ENCODE data around the gene ADAMTSL1.

DNA sequence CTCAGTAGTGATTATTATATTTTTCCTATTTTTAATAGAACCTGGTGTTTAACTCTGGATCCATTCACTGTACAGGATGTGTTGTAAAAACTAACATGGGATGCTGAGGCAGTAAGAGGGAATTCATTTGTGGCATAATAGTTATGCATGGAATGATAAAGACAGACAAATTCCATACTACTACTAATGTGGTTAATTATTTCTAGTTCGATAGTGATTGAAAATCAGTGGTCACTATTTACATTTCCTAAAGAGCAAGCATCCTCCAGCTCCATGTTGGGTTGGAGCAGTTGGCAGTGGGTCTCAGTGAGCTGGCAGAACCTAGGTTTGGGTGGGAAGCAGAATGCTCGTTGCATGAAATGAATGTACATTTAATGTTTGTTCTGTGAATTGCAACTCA is 436.5 kb downstream of the ADAMTSL1 start:
- TF ChIP-seq, protein P1, sequence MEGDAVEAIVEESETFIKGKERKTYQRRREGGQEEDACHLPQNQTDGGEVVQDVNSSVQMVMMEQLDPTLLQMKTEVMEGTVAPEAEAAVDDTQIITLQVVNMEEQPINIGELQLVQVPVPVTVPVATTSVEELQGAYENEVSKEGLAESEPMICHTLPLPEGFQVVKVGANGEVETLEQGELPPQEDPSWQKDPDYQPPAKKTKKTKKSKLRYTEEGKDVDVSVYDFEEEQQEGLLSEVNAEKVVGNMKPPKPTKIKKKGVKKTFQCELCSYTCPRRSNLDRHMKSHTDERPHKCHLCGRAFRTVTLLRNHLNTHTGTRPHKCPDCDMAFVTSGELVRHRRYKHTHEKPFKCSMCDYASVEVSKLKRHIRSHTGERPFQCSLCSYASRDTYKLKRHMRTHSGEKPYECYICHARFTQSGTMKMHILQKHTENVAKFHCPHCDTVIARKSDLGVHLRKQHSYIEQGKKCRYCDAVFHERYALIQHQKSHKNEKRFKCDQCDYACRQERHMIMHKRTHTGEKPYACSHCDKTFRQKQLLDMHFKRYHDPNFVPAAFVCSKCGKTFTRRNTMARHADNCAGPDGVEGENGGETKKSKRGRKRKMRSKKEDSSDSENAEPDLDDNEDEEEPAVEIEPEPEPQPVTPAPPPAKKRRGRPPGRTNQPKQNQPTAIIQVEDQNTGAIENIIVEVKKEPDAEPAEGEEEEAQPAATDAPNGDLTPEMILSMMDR (IDR thresholded peaks at IDR 0.05; ENCODE audit: insufficient read depth, low read length, poor library complexity, severe bottlenecking): no peak
- TF ChIP-seq EZH2phosphoT487 (conservative IDR thresholded peaks at IDR 0.05; ENCODE audit: low read length): no peak

All from SU-DHL-6 (cell line).